CD4-positive, alpha-beta T cell treated with Interleukin-4 for 1 hour (primary cell): Measurements from ENCODE around the gene MAPK6.

Source experiments
- DNase-seq, 2 donors: peaks; one replicate each; pipeline ENCODE4 v3.0.0-alpha.2; 2020 to 2022

Gene MAPK6

GRCh38 chr15:52010633-52011595 lies 8.1 kb upstream of the MAPK6 start:
- no peak for DNase-seq

DNA sequence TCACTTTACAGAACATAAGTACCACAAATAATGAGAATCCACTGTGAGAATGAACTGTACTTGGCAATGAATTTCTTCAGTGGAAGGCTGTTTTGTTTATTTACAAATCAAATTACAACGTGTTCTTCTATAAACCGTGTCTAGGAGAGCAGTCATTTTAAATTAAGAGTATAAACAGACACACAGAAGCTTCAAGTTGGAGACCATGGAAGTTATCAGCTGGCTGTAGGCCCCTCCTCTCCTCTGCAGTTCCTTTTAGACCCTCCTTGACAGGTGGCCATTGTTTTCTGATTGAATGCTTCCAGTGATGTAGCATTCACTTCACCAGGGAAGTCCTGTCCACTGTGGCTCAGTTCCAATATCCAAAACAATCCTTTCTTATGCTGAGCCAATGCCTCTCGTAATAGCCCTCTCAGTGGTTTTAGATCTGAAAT lies 7.3 kb upstream of the MAPK6 start:
- no peak for DNase-seq

DNA sequence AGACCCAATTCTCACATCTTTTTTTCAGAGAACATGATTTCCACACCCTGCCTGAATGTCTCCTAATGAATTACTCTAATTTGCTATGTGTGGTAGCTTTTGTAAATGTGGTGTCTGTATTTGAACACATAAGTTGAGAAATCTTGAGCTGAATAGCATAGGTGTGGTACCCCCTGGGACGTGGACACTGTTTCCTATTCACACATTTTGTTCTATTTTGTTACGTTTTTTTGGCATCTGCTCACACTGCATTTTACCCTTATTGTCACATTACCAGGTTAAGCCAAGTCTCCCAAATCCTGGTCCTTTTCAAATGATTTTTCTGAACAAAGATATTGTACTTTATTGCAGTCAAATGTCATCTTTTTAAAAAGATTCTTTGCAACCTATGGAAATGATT lies 6.8 kb upstream of the MAPK6 start:
- no peak for DNase-seq

- DNase-seq, result no peak
Observed at GRCh38 chr15:52013151-52013791, 5.7 kb upstream of the MAPK6 start.

- no peak for DNase-seq
Observed at GRCh38 chr15:52014616-52015015, 4.4 kb upstream of the MAPK6 start.

GRCh38 chr15:52016316-52016715 lies 2.7 kb upstream of the MAPK6 start:
- no peak for DNase-seq

DNA sequence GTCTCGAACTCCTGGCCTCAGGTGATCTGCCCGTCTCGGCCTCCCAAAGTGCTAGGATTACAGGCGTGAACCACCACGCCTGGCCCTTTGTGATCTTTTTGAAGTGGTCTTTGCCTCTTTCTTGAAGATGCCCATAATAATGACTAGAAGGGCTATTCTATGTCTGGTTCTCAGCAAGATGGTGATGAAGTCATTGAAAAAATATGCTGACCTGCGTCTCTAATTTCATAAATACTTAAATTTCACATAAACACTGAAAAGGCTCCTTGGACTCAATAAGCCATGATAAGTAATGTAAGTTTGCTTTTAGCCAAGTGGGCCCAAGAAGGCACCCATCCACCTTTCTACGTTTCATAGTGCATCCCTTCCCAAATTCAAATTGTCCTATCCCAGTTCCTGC lies 775 bp upstream of the MAPK6 start:
- no peak for DNase-seq

DNA sequence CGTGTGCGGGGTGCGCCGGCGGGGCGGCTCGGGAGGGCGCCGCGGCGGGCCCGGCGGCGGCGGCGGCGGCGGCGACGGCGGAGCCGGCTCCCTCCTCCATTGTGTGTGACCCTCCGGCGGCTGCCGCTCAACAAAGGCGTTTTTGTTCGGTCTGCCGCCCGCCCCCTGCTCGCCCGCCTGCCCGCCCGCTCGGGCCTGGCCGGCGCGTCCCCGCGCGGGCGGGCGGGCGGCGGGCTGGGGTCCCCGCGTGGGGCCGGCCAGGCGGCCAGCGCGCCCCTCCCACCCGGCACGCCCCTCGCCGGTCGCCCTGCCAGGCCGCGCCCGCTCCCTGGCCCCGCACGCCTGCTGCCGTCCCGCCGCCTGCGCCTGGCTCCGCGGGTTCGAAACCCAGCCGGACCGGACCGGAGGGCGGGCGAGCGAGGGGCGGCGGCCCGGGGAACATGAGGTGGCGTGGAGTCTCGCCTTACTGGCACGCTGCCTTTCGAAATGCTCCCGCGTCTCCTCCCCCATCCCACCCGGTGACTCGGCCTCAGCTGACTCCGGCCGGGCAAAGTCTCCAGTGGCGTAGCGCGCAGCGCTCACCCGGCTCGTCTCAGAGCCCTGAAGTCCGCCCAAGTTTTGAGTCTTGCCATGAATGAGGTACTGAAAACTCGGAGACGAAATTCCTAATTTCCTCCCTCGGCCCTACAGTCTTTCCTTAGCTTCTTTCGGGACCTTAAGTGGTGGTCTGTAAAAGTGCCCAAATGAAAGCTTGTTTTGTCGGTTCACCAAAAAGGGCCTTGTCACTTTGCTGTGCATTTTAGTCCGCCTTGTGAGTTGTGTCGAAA lies 588 bp downstream of the MAPK6 start:
- DNase-seq, result peak; percentile 66 to 81

- no peak for DNase-seq
Observed at GRCh38 chr15:52020221-52021085, 1.4 kb downstream of the MAPK6 start.

DNA sequence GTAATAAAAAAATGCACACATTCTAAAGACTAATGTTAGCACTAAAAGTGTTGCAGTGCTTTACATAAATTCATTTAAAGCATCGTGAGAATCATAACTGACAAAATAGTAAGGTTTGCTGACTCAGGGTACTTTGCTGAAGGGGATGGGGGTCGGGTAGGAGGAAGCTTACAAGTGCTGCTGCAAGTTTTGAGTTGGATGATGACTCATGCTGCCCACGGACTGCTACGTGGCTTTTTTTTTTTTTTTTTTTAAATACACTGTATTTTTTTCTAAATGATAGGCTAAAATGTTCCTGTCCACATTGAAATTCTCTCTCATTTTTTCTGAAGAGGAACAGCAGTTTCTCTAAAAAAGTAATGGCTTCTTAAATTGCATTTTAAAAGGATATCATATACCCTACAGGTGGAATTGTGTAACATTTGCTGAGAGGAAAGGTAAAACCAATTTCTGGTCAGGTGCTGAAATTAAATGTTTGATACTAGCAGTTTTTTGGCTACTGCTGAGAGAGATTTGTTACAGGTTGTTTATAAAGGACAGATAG lies 2.2 kb downstream of the MAPK6 start:
- peak; percentile 75 for DNase-seq

DNA sequence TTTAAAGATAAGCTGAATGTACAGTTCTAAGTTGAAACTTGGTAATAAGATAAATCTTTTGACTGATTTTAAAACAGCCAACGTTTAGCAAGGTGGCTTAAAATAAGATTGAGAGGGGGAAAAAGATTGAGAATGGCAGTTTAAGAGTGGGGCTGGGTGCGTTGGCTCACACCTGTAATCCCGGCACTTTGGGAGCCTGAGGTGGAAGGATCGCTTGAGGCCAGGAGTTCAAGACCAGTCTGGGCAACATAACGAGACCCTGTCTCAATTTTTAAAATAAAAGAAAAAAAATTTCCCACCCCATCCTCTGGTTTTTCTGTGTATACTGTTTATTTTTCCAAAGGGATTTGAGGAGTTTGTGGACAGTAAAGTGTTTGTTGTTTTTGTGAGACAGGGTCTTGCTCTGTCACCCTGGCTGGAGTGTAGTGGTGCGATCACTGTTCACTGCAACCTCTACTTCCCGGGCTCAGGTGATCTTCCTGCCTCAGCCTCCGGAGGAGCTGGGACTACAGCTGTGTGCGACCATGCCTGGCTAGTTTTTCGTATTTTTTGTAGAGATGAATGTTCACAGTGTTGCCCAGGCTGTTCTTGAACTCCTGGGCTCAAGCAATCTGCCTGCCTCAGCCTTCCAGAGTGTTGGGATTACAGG lies 3.0 kb downstream of the MAPK6 start:
- no peak for DNase-seq

GRCh38 chr15:52023169-52023922 lies 4.3 kb downstream of the MAPK6 start:
- DNase-seq, result no peak

DNA sequence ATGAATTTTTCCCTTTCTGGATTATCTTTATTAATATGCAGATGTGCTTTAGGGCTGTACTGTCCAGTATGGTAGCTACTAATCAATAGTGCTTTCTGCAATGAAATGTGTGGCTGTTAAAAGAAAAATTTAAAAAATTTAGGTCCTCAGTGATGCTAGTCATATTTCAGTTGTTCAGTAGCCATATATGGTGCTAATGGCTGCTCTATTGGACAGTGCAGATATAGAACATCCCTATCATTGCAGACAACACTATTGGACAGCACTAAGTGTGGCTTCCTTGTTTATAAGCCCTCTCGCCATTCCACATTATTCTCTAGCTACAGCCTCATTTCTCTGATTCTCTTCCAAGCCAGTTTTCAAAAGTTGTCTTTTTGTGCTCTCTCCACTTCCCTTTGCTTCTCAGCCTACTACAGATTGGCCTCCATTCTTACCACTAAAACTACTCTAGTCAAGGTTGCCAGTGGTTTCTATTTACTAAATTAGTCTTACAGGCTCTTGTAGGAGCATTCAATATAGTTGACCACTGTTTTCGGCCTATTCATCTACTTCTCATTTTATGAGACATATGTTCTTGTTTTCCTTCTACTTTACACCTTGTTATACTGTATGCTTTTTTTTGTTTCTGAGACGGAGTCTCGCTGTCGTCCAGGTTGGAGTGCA lies 9.5 kb downstream of the MAPK6 start:
- no peak for DNase-seq

- DNase-seq, result no peak
Observed at GRCh38 chr15:52030010-52030409, 11.0 kb downstream of the MAPK6 start.

GRCh38 chr15:52031556-52031955 lies 12.5 kb downstream of the MAPK6 start:
- peak in 1 of 2 donors; percentile 25 for DNase-seq

GRCh38 chr15:52037889-52038505 lies 19.0 kb downstream of the MAPK6 start:
- no peak for DNase-seq

GRCh38 chr15:52039925-52040781 lies 21.1 kb downstream of the MAPK6 start:
- no peak for DNase-seq

DNA sequence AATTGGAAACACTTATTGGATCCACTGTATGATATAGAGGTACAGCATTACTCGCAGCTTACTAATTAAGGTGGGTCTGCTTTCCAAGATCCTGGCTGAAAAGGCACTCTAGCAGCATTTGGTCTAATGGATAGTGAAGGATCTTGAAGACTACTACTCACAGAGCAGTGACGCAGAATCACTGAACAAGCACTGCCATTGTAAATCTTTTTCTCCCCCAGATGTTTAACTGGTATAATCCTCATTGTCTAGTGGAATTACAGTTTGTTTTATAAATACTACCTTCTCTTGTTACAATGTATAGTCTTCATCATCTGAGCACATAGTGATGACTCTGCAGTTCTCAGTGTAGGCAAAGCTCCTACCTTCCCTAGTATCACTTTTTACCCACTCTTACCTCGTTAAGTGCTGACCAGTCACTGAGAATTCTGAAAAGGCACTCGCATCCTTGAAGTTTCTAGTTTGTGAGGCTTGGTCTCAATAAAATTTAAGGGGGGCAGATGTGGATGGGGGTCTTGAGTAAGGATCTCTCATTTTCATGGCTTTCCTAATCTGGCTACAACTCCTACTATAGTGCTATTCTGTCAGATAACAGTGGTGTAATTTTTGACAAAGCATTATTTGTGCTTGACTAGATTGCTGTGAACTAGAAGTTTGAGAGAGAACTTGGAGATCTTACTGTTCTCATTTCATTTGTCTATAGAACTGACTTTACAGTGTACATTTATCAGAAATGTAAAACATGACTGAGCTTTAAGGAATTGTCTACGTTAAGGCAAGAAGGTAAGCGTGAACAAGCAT lies 23.2 kb downstream of the MAPK6 start:
- no peak for DNase-seq
